Heart right ventricle (tissue), 16 donors: ENCODE data around the gene TATDN2. TPM values are rescaled to one million over a fixed set of nuclear protein-coding genes. Genes with fewer than 3 reads are reported as not detected.
A peak's percentile ranks its signal among the peaks of the same experiment; 100 is the strongest.

Experiments
- ATAC-seq, 8 donors: fragments of 200-7000 bp; cut with Tn5 transposase; one replicate each; pipeline ENCODE4 v1.9.1; 2020; ENCODE audit warnings: mild to moderate bottlenecking in 8 of 8, moderate library complexity in 8 of 8, moderate number of reproducible peaks in 1 of 8
- DNase-seq, 2 donors: peaks; one replicate each; pipeline ENCODE4 v3.0.0-alpha.2; 2020
- H3K27ac ChIP-seq, 10 donors: fragments of 200-600 bp; sonication (generic) in 2 of 10; one replicate each; pipeline versions ENCODE4 v1.5.0 to v1.8.0; 2020 to 2022; ENCODE audit warnings: mild to moderate bottlenecking in 3 of 10
- H3K27me3 ChIP-seq, 7 donors: fragments of 200-600 bp; one replicate each; pipeline ENCODE4 v1.8.0; 2021 to 2022; ENCODE audit warnings: mild to moderate bottlenecking in 2 of 7
- H3K36me3 ChIP-seq, 9 donors: fragments of 200-600 bp; sonication (generic) in 1 of 9; one replicate each; pipeline versions ENCODE4 v1.5.0 to v1.8.0; 2020 to 2022; ENCODE audit warnings: mild to moderate bottlenecking in 2 of 9
- H3K4me1 ChIP-seq, 9 donors: fragments of 200-600 bp; sonication (generic) in 1 of 9; one replicate each; pipeline versions ENCODE4 v1.5.0 to v1.8.0; 2020 to 2022; ENCODE audit warnings: mild to moderate bottlenecking in 4 of 9
- H3K4me3 ChIP-seq, 10 donors: fragments of 200-600 bp; sonication (generic) in 2 of 10; one replicate each; pipeline versions ENCODE4 v1.5.0 to v1.8.0; 2020 to 2022; ENCODE audit warnings: mild to moderate bottlenecking in 7 of 10, moderate library complexity in 2 of 10
- H3K9me3 ChIP-seq, 11 donors: fragments of 200-600 bp in 10 of 11; sonication (generic) in 2 of 11; one replicate each; pipeline versions ENCODE4 v1.5.0 to v1.8.0; 2013 to 2022; ENCODE audit warnings: mild to moderate bottlenecking in 2 of 11, control low read depth in 1 of 11, moderate library complexity in 1 of 11
- CTCF ChIP-seq, 9 donors: fragments of 200-600 bp; sonication (generic) in 2 of 9; IDR thresholded peaks; one replicate each; pipeline versions ENCODE4 v1.5.0 to v1.8.0; 2021 to 2022; ENCODE audit warnings: antibody characterized with exemption in 9 of 9, mild to moderate bottlenecking in 5 of 9, moderate library complexity in 1 of 9
- WGBS, 2 donors: extraction: QIAGEN DNeasy Blood & Tissue Kit; methylation state at CpG; one replicate each; pipeline ENCODE4 v1.1.7; 2013; ENCODE audit warnings: inconsistent platforms in 1 of 2; 5-methylcytosine and 5-hydroxymethylcytosine counted together
- intact Hi-C, 10 donors: fragments of 100-400 bp; cut with DNase I; formaldehyde crosslinking; loops; one replicate each; pipeline versions ENCODE4 v1.11.1 to v1.14.2; 2022
- long read RNA-seq, 3 donors: library from polyadenylated mRNA; unstranded; transcript quantifications; one replicate each; pipeline ENCODE4 v2.0.0, GENCODE V29; 2020 to 2021
- polyA plus RNA-seq, 2 donors: library from polyadenylated mRNA; stranded (reverse); fragments of 200-250 nt; gene quantifications; one replicate each; pipeline ENCODE4 v1.2.3, GENCODE V29; 2013
- total RNA-seq, 10 donors: library from RNA; stranded (reverse); fragmentation: NEBNext Ultra II Directional in 3 of 10; extraction: Animal tissue kit (Norgen Biotek cat#: 25700) in 3 of 10; gene quantifications; one replicate each; pipeline versions ENCODE4 v1.2.1 to v1.2.4, GENCODE V29; 2021 to 2023
- donor health status: Arrhythmogenic right ventricular cardiomyopathy.
- donor health status: ischemic (EF 13 %, LVEDD 7.1; RV severe dilation, severe dysfunction).
- donor health status: healthy with polysubstance abuse.
- donor health status: DM: no; HTN: yes; CAD: no.
- donor health status: DM: no; HTN: no; CAD: no.
- donor health status: ischemic (EF 25% LVEDD 6.9; RV normal size, moderate dysfunction).
- donor health status: ischemic (EF 25% LVEDD 5.7; RV mildly dilated, moderate dysfunction).
- donor health status: healthy.
- donor health status: DM: yes; HTN: yes; CAD: no.
- donor health status: Ischemic cardiomyopathy.
- donor health status: ischemic (EF 35%, LVEDD 5.7; RV mildly dilated, moderate dysfunction).
- donor health status: nonischemic (EF 11% LVEDD 7.7; RV severe dilation, severe dysfunction).
- donor health status: DM: yes; HTN: yes; CAD: no.
- donor health status: PGD.
- donor health status: ischemic (EF 29% LVEDD 5.4; RV normal size, mild dysfunction).
- donor health status: nonischemic (EF 23%, LVEDD 6.1; RV moderate dilation, normal function).

The TATDN2 gene, protein sequence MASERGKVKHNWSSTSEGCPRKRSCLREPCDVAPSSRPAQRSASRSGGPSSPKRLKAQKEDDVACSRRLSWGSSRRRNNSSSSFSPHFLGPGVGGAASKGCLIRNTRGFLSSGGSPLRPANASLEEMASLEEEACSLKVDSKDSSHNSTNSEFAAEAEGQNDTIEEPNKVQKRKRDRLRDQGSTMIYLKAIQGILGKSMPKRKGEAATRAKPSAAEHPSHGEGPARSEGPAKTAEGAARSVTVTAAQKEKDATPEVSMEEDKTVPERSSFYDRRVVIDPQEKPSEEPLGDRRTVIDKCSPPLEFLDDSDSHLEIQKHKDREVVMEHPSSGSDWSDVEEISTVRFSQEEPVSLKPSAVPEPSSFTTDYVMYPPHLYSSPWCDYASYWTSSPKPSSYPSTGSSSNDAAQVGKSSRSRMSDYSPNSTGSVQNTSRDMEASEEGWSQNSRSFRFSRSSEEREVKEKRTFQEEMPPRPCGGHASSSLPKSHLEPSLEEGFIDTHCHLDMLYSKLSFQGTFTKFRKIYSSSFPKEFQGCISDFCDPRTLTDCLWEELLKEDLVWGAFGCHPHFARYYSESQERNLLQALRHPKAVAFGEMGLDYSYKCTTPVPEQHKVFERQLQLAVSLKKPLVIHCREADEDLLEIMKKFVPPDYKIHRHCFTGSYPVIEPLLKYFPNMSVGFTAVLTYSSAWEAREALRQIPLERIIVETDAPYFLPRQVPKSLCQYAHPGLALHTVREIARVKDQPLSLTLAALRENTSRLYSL
- total RNA-seq, result 10 to 100 TPM; 14.7 to 19.6 (median 17.7) TPM
- 10 to 100 TPM in 1 of 2 donors, 1 to 10 TPM in 1; 9.6 to 16.1 TPM for polyA plus RNA-seq
- long read RNA-seq, donor 1, full-length matches to known transcripts, result 1 of 6 reads
- long read RNA-seq, donor 1, partial matches to known transcripts, result 4 of 6 reads
- long read RNA-seq, donor 1, other reads (novel, unspliced or antisense), result 1 of 6 reads
- long read RNA-seq, donor 2, partial matches to known transcripts, result 4 of 7 reads
- long read RNA-seq, donor 2, other reads (novel, unspliced or antisense), result 2 of 7 reads
- long read RNA-seq, donor 3, result 0 reads

DNA sequence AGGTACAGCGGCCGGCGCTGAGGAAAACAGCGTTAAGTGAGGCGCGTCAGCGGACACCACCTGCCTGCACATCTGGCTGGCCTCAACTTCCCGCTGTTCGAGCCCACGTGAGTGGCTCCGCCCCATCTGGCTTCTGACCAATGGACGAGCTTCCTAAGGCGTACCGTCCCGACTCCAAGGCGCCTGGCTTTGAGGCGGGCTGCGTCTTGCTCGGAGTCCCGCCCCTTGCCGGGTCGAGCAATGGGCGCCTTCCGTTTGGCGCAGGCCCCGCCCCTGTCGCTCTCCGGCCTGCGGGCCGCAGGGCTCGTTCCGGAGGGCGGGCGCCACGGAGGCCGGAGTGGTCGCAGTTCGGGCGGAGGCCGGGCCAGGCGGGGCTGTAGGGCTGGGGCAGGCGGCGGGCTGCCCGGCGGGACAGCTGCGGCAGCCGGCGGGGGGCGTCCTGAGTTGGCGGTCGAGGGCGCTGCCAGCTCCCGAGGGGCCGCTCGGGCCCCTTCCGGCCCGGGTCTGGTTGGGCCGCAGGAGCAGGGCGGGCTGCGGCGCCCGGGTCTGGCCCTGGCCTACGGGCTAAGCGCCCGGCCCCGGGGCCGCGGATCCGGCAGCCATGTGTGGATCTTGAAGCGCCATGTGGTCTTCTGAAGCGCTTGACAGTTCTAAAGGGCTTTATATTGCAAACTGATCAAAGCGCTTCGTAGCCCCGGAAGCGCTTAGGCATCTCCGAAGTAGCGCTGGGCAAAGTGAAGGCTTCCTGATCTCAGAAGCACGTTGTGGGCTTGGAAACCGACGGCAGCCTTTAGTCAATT lies at the start of gene TATDN2:
Gene TATDN2, plus strand, starts transcription at position 276 of the 800 bp plus-strand sequence. CDS start 742 bp downstream, outside the sequence.
- Histone ChIP-seq H3K4me3 (peak within 1 kb of the TSS; percentile 64 to 92 (median 72)), H3K27me3 (no peaks in the 10 kb centered on the region), H3K36me3 (peaks cover 0 to 46% (median 4%) of the 10 kb centered on the region in 9 donors), H3K27ac (peak within 1 kb of the TSS; percentile 57 to 97 (median 91)), H3K4me1 (peaks cover 9 to 41% (median 31%) of the 10 kb centered on the region in 9 donors), H3K9me3 (peaks cover 0 to 31% (median 10%) of the 10 kb centered on the region in 11 donors)
- ATAC-seq (peak; percentile 98 to 99 (median 99)), DNase-seq (peak; percentile 97)
- peak in 2 of 9 donors; percentile 21 to 35 for TF ChIP-seq CTCF (IDR thresholded peaks at IDR 0.05)
- intact Hi-C loops, result no loop called here
- 0% methylated on average over 79 to 80 of the region's 80 CpGs for WGBS, 2 donors

- intact Hi-C loops, result no loop called here
- H3K27me3 ChIP-seq, result no peaks in the 10 kb centered on the region
- peaks cover 3 to 59% (median 27%) of the 10 kb centered on the region in 9 donors for H3K4me1 ChIP-seq
- peaks cover 0 to 36% (median 0%) of the 10 kb centered on the region in 9 donors for H3K36me3 ChIP-seq
- DNase-seq (no peak), ATAC-seq (peak in 6 of 8 donors; percentile 24 to 66 (median 42))
- TF ChIP-seq CTCF (IDR thresholded peaks at IDR 0.05), result no peak
- H3K4me3 ChIP-seq, result no peak overlapping the region
- peak overlapping the region in 4 of 10 donors; percentile 5 to 81 (median 39) for H3K27ac ChIP-seq
- H3K9me3 ChIP-seq, result no peaks in the 10 kb centered on the region
- WGBS, 2 donors, result 66 to 67% methylated on average over 12 of the region's 12 CpGs
These were observed 49.3 kb upstream of the TATDN2 start for GRCh38 chr3:10198761-10199649.

GRCh38 chr3:10204921-10205320 lies 43.3 kb upstream of the TATDN2 start:
- no peak overlapping the region for H3K4me3 ChIP-seq
- ATAC-seq, result no peak
- no peaks in the 10 kb centered on the region for H3K27me3 ChIP-seq
- DNase-seq, result no peak
- peak overlapping the region in 1 of 10 donors; percentile 76 for H3K27ac ChIP-seq
- peaks cover 0 to 21% (median 0%) of the 10 kb centered on the region in 9 donors for H3K4me1 ChIP-seq
- peaks cover 0 to 59% (median 0%) of the 10 kb centered on the region in 9 donors for H3K36me3 ChIP-seq
- intact Hi-C loops, result no loop called here
- TF ChIP-seq CTCF (IDR thresholded peaks at IDR 0.05), result no peak
- 82 to 86% methylated on average over 2 of the region's 2 CpGs for WGBS, 2 donors
- H3K9me3 ChIP-seq, result no peaks in the 10 kb centered on the region
